ENCODE data around the gene LRRC25. TPM values are rescaled to one million over a fixed set of nuclear protein-coding genes. Genes with fewer than 3 reads are reported as not detected.

LRRC25 gene
- total and polyA plus RNA-seq, 7 donors, result 0.65 to 5.2 (median 2.3) TPM

DNA sequence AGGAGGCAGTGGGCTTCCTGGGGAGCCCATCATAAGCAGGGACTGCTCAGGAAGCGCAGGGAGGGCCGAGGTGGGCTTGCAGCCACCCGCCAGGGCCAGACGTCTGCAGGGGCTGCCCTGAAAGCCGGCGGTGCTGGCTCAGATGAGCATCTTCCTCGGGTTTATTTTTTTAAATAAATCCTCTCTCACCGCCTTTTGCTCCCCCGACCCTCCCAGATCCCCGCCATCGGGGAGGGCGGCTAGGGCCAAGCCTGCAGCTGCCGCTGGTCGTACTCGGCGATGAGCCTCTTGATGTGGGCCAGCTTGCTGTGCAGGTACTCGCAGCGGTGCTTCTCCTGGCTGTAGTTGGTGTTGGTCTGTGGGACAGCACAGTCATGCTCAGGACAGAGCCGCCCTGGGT is 47.1 kb upstream of the LRRC25 start:
- ATAC-seq, result no peak
- no peak overlapping the region for H3K4me3 ChIP-seq
- peaks cover 0 to 5% (median 3%) of the 10 kb centered on the region in 3 donors for H3K27me3 ChIP-seq (ENCODE audit: insufficient read depth in 3 of 3, low read length in 2 of 3)
- no peaks in the 10 kb centered on the region for H3K4me1 ChIP-seq
- no peak overlapping the region for H3K27ac ChIP-seq
- DNase-seq, result no peak
- no peaks in the 10 kb centered on the region for H3K9me3 ChIP-seq
- intact Hi-C loops (cut with DNase I), result no loop called here
- peaks cover 11 to 68% of the 10 kb centered on the region in 2 donors for H3K36me3 ChIP-seq (ENCODE audit: insufficient read depth in 1 of 2, low read depth in 1 of 2)
- TF ChIP-seq, protein P1, sequence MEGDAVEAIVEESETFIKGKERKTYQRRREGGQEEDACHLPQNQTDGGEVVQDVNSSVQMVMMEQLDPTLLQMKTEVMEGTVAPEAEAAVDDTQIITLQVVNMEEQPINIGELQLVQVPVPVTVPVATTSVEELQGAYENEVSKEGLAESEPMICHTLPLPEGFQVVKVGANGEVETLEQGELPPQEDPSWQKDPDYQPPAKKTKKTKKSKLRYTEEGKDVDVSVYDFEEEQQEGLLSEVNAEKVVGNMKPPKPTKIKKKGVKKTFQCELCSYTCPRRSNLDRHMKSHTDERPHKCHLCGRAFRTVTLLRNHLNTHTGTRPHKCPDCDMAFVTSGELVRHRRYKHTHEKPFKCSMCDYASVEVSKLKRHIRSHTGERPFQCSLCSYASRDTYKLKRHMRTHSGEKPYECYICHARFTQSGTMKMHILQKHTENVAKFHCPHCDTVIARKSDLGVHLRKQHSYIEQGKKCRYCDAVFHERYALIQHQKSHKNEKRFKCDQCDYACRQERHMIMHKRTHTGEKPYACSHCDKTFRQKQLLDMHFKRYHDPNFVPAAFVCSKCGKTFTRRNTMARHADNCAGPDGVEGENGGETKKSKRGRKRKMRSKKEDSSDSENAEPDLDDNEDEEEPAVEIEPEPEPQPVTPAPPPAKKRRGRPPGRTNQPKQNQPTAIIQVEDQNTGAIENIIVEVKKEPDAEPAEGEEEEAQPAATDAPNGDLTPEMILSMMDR (IDR thresholded peaks at IDR 0.05), result no peak
- 81 to 88% (median 83%) methylated on average over 19 of the region's 19 CpGs for WGBS, 3 donors

DNA sequence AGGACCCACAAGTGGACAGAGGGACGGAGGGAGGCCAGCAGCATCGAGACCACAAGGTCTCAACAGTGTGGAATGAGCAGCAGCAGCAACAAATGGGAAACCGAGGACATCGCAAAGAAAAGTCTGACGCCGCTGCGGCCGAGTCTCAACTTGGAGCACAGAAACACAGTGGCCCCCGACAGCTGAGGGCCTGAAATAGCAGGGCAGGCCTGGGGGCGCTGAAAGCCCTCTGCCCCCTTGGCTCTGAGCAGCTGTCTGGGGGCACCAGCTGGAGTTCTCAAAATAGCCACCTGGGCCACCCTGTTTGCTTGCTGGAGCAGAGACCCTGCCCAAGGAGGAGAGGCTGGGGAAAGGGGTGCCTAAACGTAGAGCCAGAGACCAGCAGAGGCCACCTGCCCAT is 46.4 kb upstream of the LRRC25 start:
- ATAC-seq (no peak), DNase-seq (no peak)
- no peak overlapping the region for H3K4me3 ChIP-seq
- intact Hi-C loops (cut with DNase I), result no loop called here
- peaks cover 0 to 8% (median 5%) of the 10 kb centered on the region in 3 donors for H3K27me3 ChIP-seq (ENCODE audit: insufficient read depth in 3 of 3, low read length in 2 of 3)
- H3K4me1 ChIP-seq, result no peaks in the 10 kb centered on the region
- whole genome bisulfite sequencing, 3 donors, result 63 to 73% (median 67%) methylated on average over 11 of the region's 11 CpGs
- TF ChIP-seq, protein P1 (IDR thresholded peaks at IDR 0.05), result no peak
- H3K9me3 ChIP-seq, result no peaks in the 10 kb centered on the region
- peaks cover 7 to 61% of the 10 kb centered on the region in 2 donors for H3K36me3 ChIP-seq (ENCODE audit: insufficient read depth in 1 of 2, low read depth in 1 of 2)
- no peak overlapping the region for H3K27ac ChIP-seq

DNA sequence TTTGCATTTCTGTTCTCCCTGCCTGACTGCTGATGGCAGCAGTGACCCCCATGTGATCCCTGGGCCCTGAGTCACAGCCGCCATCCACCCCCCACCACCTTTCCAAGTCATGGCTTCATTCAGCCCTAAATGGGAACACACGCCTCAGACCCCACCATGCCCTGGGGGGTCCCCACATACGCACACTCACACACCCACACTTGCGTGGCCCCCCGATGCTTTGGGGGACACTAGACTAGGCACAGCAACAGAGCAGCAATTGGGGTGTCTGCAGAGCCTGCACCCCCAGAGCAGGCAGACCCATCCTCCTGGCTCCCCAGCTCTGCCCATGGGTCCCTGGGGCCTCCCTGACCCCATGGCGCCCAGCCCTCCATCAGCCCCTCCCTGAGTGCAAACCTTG is 46.0 kb upstream of the LRRC25 start:
- H3K27me3 ChIP-seq (ENCODE audit: insufficient read depth in 3 of 3, low read length in 2 of 3), result peaks cover 0 to 8% (median 6%) of the 10 kb centered on the region in 3 donors
- H3K9me3 ChIP-seq, result no peaks in the 10 kb centered on the region
- intact Hi-C loops (cut with DNase I), result no loop called here
- no peak overlapping the region for H3K4me3 ChIP-seq
- TF ChIP-seq, protein P1 (IDR thresholded peaks at IDR 0.05), result no peak
- peaks cover 7 to 57% of the 10 kb centered on the region in 2 donors for H3K36me3 ChIP-seq (ENCODE audit: insufficient read depth in 1 of 2, low read depth in 1 of 2)
- ATAC-seq (no peak), DNase-seq (no peak)
- WGBS, 3 donors, result 93 to 97% (median 96%) methylated on average over 6 of the region's 6 CpGs
- peaks cover 3% of the 10 kb centered on the region for H3K4me1 ChIP-seq
- no peak overlapping the region for H3K27ac ChIP-seq

DNA sequence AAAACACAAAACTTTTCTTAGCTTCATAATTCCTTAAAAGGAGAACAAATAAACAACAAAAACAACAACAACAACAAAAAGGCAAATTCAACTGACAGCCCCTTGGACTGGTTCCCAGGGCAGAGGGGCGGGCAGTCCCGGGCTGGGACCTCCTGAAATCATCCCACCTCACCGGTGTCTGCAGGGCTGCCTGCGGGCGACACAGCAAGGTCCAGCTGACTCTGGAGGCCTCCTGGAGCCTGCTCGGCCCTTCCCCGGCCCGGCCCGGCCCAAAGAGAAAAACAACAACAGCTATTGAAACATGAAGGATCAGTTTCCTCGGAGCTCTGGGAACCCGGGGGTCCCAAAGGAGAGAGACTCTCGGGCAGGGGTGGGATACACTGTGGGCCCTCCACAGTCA is 45.5 kb upstream of the LRRC25 start:
- Histone ChIP-seq H3K27me3 (ENCODE audit: insufficient read depth in 3 of 3, low read length in 2 of 3) (peaks cover 0 to 8% (median 6%) of the 10 kb centered on the region in 3 donors), H3K4me1 (peaks cover 7% of the 10 kb centered on the region), H3K36me3 (ENCODE audit: insufficient read depth in 1 of 2, low read depth in 1 of 2) (peaks cover 7 to 52% of the 10 kb centered on the region in 2 donors), H3K9me3 (no peaks in the 10 kb centered on the region), H3K4me3 (no peak overlapping the region), H3K27ac (no peak overlapping the region)
- intact Hi-C loops (cut with DNase I), result no loop called here
- no peak for ATAC-seq
- DNase-seq, result no peak
- 78 to 86% (median 82%) methylated on average over 12 of the region's 12 CpGs for WGBS, 3 donors
- TF ChIP-seq, protein P1 (IDR thresholded peaks at IDR 0.05), result no peak

All from psoas muscle (tissue), 8 donors.